ENCODE data around the gene FAM78A.

FAM78A gene

DNA sequence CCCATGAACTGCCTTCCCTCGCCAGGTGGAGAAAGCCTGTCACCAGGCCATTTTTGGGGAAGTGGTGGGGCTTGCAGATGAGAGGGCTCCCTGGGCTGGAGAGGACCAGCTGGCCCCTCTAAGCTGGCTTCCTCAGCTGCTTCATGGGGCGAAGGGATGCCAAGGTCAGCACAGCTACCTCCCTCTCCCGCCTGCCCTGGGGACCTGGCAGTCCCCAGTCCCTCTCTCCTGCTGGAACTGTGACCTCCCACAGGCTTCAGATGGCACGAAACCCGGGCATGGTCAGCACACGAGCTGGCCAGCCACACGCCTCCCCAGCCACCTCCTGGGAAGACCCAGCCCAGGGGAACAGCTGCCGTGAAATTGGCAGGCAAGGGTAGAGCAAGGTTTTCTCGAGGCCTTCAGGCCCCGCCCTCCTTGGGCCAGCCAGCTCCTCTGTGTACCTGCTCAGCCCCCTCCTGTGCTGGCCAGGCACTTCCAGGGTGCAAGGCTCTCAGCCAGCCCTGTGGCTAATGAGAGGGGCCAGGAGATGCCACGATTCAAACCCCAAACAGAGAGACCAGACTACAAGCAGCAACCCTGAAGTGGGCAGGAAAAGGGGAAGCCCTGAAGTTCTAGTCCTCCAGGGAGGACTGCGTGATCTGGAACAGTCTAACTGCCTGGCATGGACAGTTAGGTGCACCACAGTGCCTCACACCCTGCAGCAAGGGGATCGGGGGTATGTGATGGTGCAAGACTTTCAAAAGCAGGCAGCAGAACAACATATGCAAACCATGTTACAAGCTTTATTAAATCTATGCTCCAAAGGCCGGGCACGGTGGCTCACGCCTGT is 26.1 kb upstream of the FAM78A start:
- H2BK120ac ChIP-seq (ENCODE audit: insufficient read depth, low read length, poor library complexity) = no peak overlapping the region
- no peak for DNase-seq
- H2BK5ac ChIP-seq (ENCODE audit: low read depth, low read length, poor library complexity) = no peak overlapping the region
- no peaks in the 10 kb centered on the region for H3K36me3 ChIP-seq (ENCODE audit: control insufficient read depth in 1 of 2, insufficient read depth in 2 of 2, low read length in 2 of 2)
- no peak overlapping the region for H3K23ac ChIP-seq (ENCODE audit: low read length)
- H3K4me3 ChIP-seq (ENCODE audit: low read depth, low read length) = no peak overlapping the region
- peaks cover 6 to 11% of the 10 kb centered on the region in 2 experiments for H3K4me1 ChIP-seq (ENCODE audit: control insufficient read depth in 1 of 2, insufficient read depth in 2 of 2, low read length in 2 of 2)
- no peak overlapping the region for H3K18ac ChIP-seq (ENCODE audit: low read length)
- WGBS (ENCODE audit: extremely low coverage, insufficient coverage, insufficient read length) = no CpG with 5 or more reads among the region's 16 CpGs
- H3K79me2 ChIP-seq (ENCODE audit: control insufficient read depth, insufficient read depth, low read length, poor library complexity) = no peaks in the 10 kb centered on the region
- no peak overlapping the region for H3K4ac ChIP-seq (ENCODE audit: low read depth, low read length)
- H3K9me3 ChIP-seq (ENCODE audit: insufficient read depth, low read depth, low read length) = peaks cover 4% of the 10 kb centered on the region
- H2AFZ ChIP-seq (ENCODE audit: insufficient read depth, low read length, poor library complexity) = no peak overlapping the region
- H3K9ac ChIP-seq (ENCODE audit: low read length) = no peak overlapping the region
- H3K14ac ChIP-seq (ENCODE audit: low read length) = no peak overlapping the region
- no peak overlapping the region for H4K8ac ChIP-seq (ENCODE audit: low read depth, low read length)
- H3K4me2 ChIP-seq (ENCODE audit: low read length) = no peak overlapping the region
- no peaks in the 10 kb centered on the region for H3K27me3 ChIP-seq (ENCODE audit: insufficient read depth, low read length)
- H3K79me1 ChIP-seq (ENCODE audit: low read length) = peaks cover 2% of the 10 kb centered on the region
- H2BK12ac ChIP-seq (ENCODE audit: low read length) = no peak overlapping the region
- no peak overlapping the region for H4K91ac ChIP-seq (ENCODE audit: low read depth, low read length)
- no peak overlapping the region for H2AK5ac ChIP-seq (ENCODE audit: low read length)
- H4K12ac ChIP-seq (ENCODE audit: low read depth, low read length) = no peak overlapping the region
- no peak overlapping the region for H3K27ac ChIP-seq (ENCODE audit: low read depth, low read length)

DNA sequence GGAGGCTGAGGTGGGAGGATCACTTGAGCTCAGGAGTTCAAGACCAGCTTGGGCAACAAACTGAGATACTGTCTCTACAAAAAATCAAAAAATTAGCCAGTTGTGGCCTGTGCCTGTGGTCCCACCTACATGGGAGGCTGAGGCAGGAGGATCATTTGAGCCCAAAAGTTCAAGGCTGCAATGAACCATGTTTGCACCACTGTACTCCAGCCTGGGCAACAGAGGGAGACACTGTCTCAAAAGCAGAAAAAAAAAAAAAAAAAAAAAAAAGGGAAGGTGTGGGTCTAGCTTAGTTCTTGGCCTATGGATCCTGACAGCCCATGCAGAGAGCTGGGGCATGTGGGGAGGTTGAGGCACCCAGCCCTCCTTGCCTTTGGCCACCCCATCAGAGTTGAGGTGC is 24.1 kb upstream of the FAM78A start:
- no peak for DNase-seq

DNA sequence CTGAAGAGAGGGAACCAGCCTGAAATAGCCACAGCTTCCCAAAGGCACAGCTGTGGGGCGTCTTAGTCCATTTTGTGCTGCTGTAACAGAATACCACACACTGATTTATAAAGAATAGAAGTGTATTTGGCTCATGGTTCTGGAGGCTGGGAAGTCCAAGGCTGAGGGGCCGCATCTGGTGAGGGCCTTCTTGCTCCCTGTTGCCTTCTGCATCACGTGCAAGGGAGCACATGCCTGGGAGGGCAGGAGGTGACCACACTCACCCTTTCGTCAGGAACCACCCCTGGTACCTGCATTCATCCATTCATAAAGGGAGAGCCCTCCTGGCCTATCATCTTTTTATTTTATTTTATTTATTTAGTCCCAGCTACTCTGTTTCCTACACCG is 23.6 kb upstream of the FAM78A start:
- H3K27me3 ChIP-seq (ENCODE audit: insufficient read depth, low read length) = no peaks in the 10 kb centered on the region
- no peak overlapping the region for H3K4me2 ChIP-seq (ENCODE audit: low read length)
- H3K9ac ChIP-seq (ENCODE audit: low read length) = no peak overlapping the region
- H4K91ac ChIP-seq (ENCODE audit: low read depth, low read length) = no peak overlapping the region
- H3K9me3 ChIP-seq (ENCODE audit: insufficient read depth, low read depth, low read length) = peaks cover 4% of the 10 kb centered on the region
- H3K27ac ChIP-seq (ENCODE audit: low read depth, low read length) = no peak overlapping the region
- no peak overlapping the region for H3K18ac ChIP-seq (ENCODE audit: low read length)
- H3K4me3 ChIP-seq (ENCODE audit: low read depth, low read length) = no peak overlapping the region
- no peak overlapping the region for H2BK5ac ChIP-seq (ENCODE audit: low read depth, low read length, poor library complexity)
- no peaks in the 10 kb centered on the region for H3K79me2 ChIP-seq (ENCODE audit: control insufficient read depth, insufficient read depth, low read length, poor library complexity)
- peaks cover 6 to 9% of the 10 kb centered on the region in 2 experiments for H3K4me1 ChIP-seq (ENCODE audit: control insufficient read depth in 1 of 2, insufficient read depth in 2 of 2, low read length in 2 of 2)
- H3K36me3 ChIP-seq (ENCODE audit: control insufficient read depth in 1 of 2, insufficient read depth in 2 of 2, low read length in 2 of 2) = no peaks in the 10 kb centered on the region
- no peak overlapping the region for H2BK12ac ChIP-seq (ENCODE audit: low read length)
- H4K8ac ChIP-seq (ENCODE audit: low read depth, low read length) = no peak overlapping the region
- H3K23ac ChIP-seq (ENCODE audit: low read length) = no peak overlapping the region
- WGBS (ENCODE audit: extremely low coverage, insufficient coverage, insufficient read length) = no CpG with 5 or more reads among the region's 5 CpGs
- peaks cover 2% of the 10 kb centered on the region for H3K79me1 ChIP-seq (ENCODE audit: low read length)
- H4K12ac ChIP-seq (ENCODE audit: low read depth, low read length) = no peak overlapping the region
- H3K14ac ChIP-seq (ENCODE audit: low read length) = no peak overlapping the region
- no peak overlapping the region for H2AK5ac ChIP-seq (ENCODE audit: low read length)
- no peak overlapping the region for H2BK120ac ChIP-seq (ENCODE audit: insufficient read depth, low read length, poor library complexity)
- no peak overlapping the region for H2AFZ ChIP-seq (ENCODE audit: insufficient read depth, low read length, poor library complexity)
- no peak for DNase-seq
- no peak overlapping the region for H3K4ac ChIP-seq (ENCODE audit: low read depth, low read length)

More for the DNA sequence above, 24.1 kb upstream of the FAM78A start:
- Histone ChIP-seq H3K23ac (ENCODE audit: low read length) (no peak overlapping the region), H3K14ac (ENCODE audit: low read length) (no peak overlapping the region), H3K79me2 (ENCODE audit: control insufficient read depth, insufficient read depth, low read length, poor library complexity) (no peaks in the 10 kb centered on the region), H4K8ac (ENCODE audit: low read depth, low read length) (no peak overlapping the region), H3K4me1 (ENCODE audit: control insufficient read depth in 1 of 2, insufficient read depth in 2 of 2, low read length in 2 of 2) (peaks cover 6 to 11% of the 10 kb centered on the region in 2 experiments), H3K4me2 (ENCODE audit: low read length) (no peak overlapping the region), H2AK5ac (ENCODE audit: low read length) (no peak overlapping the region), H3K79me1 (ENCODE audit: low read length) (peaks cover 2% of the 10 kb centered on the region), H4K91ac (ENCODE audit: low read depth, low read length) (no peak overlapping the region), H3K9me3 (ENCODE audit: insufficient read depth, low read depth, low read length) (peaks cover 4% of the 10 kb centered on the region), H2AFZ (ENCODE audit: insufficient read depth, low read length, poor library complexity) (no peak overlapping the region), H3K27ac (ENCODE audit: low read depth, low read length) (no peak overlapping the region), H2BK12ac (ENCODE audit: low read length) (no peak overlapping the region), H3K36me3 (ENCODE audit: control insufficient read depth in 1 of 2, insufficient read depth in 2 of 2, low read length in 2 of 2) (no peaks in the 10 kb centered on the region), H3K4me3 (ENCODE audit: low read depth, low read length) (no peak overlapping the region), H4K12ac (ENCODE audit: low read depth, low read length) (no peak overlapping the region), H3K9ac (ENCODE audit: low read length) (no peak overlapping the region), H3K27me3 (ENCODE audit: insufficient read depth, low read length) (no peaks in the 10 kb centered on the region), H3K18ac (ENCODE audit: low read length) (no peak overlapping the region), H2BK120ac (ENCODE audit: insufficient read depth, low read length, poor library complexity) (no peak overlapping the region), H2BK5ac (ENCODE audit: low read depth, low read length, poor library complexity) (no peak overlapping the region), H3K4ac (ENCODE audit: low read depth, low read length) (no peak overlapping the region)

DNA sequence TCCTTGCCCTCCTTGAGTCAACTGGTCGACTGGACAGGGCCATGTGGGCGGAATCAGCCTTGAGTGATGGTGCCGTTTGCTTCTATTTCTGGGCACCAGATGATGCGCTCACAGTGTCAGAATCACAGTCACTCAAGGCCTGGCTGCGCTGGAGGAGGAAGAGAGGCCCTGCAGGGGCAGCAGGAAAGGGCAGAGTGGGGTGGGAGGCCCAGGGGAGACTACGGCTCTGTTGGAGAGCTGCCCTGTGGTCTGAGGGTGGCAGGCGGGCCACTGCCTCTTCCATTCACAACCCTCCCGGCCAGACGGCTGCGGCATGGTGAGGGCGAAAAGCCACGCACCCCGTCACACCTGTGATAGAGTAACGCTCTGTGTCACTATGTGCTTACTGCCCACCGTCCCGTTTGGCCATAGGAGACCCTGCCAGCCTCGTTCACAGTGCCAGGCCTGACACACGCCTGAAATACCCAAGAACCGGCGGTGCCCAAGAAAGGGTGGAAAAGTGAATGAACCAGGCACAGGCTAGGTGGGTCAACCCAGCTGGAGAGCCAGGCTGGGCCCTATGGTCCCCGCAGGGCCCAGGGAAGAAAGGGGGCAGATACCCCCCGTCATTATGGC is 23.1 kb upstream of the FAM78A start:
- Histone ChIP-seq H2AFZ (ENCODE audit: insufficient read depth, low read length, poor library complexity) (no peak overlapping the region), H3K79me1 (ENCODE audit: low read length) (peaks cover 2% of the 10 kb centered on the region), H2BK5ac (ENCODE audit: low read depth, low read length, poor library complexity) (no peak overlapping the region), H3K9me3 (ENCODE audit: insufficient read depth, low read depth, low read length) (peaks cover 4% of the 10 kb centered on the region), H4K91ac (ENCODE audit: low read depth, low read length) (no peak overlapping the region), H3K4me2 (ENCODE audit: low read length) (no peak overlapping the region), H3K27me3 (ENCODE audit: insufficient read depth, low read length) (no peaks in the 10 kb centered on the region), H3K14ac (ENCODE audit: low read length) (no peak overlapping the region), H3K4me1 (ENCODE audit: control insufficient read depth in 1 of 2, insufficient read depth in 2 of 2, low read length in 2 of 2) (peaks cover 3 to 4% of the 10 kb centered on the region in 2 experiments), H4K12ac (ENCODE audit: low read depth, low read length) (no peak overlapping the region), H3K18ac (ENCODE audit: low read length) (no peak overlapping the region), H2BK12ac (ENCODE audit: low read length) (no peak overlapping the region), H4K8ac (ENCODE audit: low read depth, low read length) (no peak overlapping the region), H3K36me3 (ENCODE audit: control insufficient read depth in 1 of 2, insufficient read depth in 2 of 2, low read length in 2 of 2) (no peaks in the 10 kb centered on the region), H2AK5ac (ENCODE audit: low read length) (no peak overlapping the region), H2BK120ac (ENCODE audit: insufficient read depth, low read length, poor library complexity) (no peak overlapping the region), H3K9ac (ENCODE audit: low read length) (no peak overlapping the region), H3K4ac (ENCODE audit: low read depth, low read length) (no peak overlapping the region), H3K23ac (ENCODE audit: low read length) (no peak overlapping the region), H3K4me3 (ENCODE audit: low read depth, low read length) (no peak overlapping the region), H3K79me2 (ENCODE audit: control insufficient read depth, insufficient read depth, low read length, poor library complexity) (no peaks in the 10 kb centered on the region), H3K27ac (ENCODE audit: low read depth, low read length) (no peak overlapping the region)
- DNase-seq = no peak
- WGBS (ENCODE audit: extremely low coverage, insufficient coverage, insufficient read length) = no CpG with 5 or more reads among the region's 22 CpGs
